ENCODE data around the gene SYCE1L.
A peak's percentile ranks its signal among the peaks of the same experiment; 100 is the strongest.

Gene SYCE1L

DNA sequence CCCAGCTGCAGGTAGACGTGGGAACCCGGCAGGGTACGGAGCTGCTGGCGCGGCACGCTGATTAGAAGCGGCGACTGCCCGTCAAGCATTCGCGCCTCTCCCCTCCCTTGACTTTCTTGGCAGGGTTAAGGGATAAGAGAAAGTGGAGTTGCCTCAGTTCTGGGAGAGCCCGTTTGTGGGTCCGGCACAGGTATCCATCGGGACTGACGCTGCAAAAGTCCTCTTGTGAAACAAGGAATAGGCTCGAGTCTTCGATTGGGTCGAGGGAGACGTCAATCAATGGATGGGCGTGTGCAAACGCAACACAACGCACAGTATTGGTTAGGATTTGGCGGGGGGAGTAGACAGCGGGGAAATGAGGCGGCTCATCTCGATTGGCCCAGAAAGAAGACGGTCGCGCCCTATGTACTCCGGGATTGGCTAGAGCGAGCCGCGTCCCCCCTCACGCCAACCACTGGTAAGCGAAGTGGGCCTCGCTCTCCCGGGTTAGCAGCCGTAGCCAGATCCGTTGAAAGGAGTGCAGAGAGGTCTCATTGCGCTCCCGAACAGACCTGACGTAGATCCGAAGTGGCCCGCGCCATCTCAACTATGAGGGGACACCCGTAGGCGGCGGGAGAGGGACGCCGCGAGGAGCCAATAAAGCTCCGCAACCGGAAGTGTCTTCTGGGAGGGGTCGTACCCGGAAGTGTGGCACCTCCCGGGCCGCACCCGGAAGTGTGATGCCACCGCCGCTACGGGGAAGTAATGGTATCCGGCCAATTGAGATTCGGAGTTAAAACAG lies 8.5 kb upstream of the SYCE1L start, which contains the start of gene MON1B:
MON1B (plus strand) TSS at position 713 of the 781 bp plus-strand sequence. CDS start 296 bp downstream, outside the sequence.
- TF ChIP-seq CTCF (conservative IDR thresholded peaks at IDR 0.05) = no peak; the same call in 1 of the 2 replicates
- peak; percentile 28; the same call in 1 of the 2 replicates for TF ChIP-seq ZFX (IDR thresholded peaks at IDR 0.05)
- peak within 1 kb of the TSS; percentile 95 for H3K27ac ChIP-seq

GRCh38 chr16:77191259-77191969 lies 7.8 kb upstream of the SYCE1L start:
- peak overlapping the region; percentile 95 for H3K27ac ChIP-seq
- TF ChIP-seq ZFX (IDR thresholded peaks at IDR 0.05) = no peak
- TF ChIP-seq CTCF (conservative IDR thresholded peaks at IDR 0.05) = no peak

DNA sequence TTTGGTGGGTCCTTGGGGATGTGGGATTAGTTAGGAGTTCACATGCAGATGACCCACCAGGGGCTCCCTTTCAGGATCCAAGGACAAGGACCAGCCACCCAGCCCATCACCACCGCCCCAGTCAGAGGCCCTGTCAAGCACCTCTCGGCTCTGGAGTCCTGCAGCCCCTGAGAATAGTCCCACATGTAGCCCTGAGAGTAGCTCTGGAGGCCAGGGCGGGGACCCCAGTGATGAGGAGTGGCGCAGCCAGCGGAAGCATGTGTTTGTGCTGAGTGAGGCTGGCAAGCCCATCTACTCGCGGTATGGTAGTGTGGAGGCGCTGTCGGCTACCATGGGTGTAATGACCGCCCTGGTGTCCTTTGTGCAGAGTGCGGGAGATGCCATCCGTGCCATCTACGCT lies 5.8 kb upstream of the SYCE1L start:
- H3K27ac ChIP-seq = no peak overlapping the region

GRCh38 chr16:77194295-77195231 lies 4.6 kb upstream of the SYCE1L start:
- TF ChIP-seq CTCF (conservative IDR thresholded peaks at IDR 0.05) (no peak), ZFX (IDR thresholded peaks at IDR 0.05) (no peak)
- H3K27ac ChIP-seq = no peak overlapping the region

More for the DNA sequence above, 5.8 kb upstream of the SYCE1L start:
- TF ChIP-seq ZFX (IDR thresholded peaks at IDR 0.05) (no peak), CTCF (conservative IDR thresholded peaks at IDR 0.05) (no peak)

GRCh38 chr16:77195411-77195810 lies 3.8 kb upstream of the SYCE1L start:
- no peak overlapping the region for H3K27ac ChIP-seq
- TF ChIP-seq ZFX (IDR thresholded peaks at IDR 0.05) = no peak
- TF ChIP-seq CTCF (conservative IDR thresholded peaks at IDR 0.05) = no peak

GRCh38 chr16:77197747-77198146 lies 1.5 kb upstream of the SYCE1L start:
- no peak overlapping the region for H3K27ac ChIP-seq
- TF ChIP-seq ZFX (IDR thresholded peaks at IDR 0.05) = no peak
- no peak for TF ChIP-seq CTCF (conservative IDR thresholded peaks at IDR 0.05)

All from C4-2B (cell line).